BE2C (cell line): ENCODE data around the gene NPTXR.

Experiments
- DNase-seq: peaks from one replicate; pipeline ENCODE4 v3.0.0-alpha.2; 2020
- H3K27me3 ChIP-seq: fragments of 250-450 bp; sonication (Bioruptor Pico); 2 replicates; pipeline ENCODE4 v1.5.1; 2020; ENCODE audit warnings: mild to moderate bottlenecking
- H3K36me3 ChIP-seq: fragments of 250-450 bp; sonication (Bioruptor Pico); 2 replicates; pipeline ENCODE4 v1.5.1; 2020; ENCODE audit warnings: mild to moderate bottlenecking
- H3K4me1 ChIP-seq: fragments of 250-450 bp; sonication (Bioruptor Pico); 2 replicates; pipeline ENCODE4 v1.5.1; 2020
- H3K4me3 ChIP-seq: 2 replicates; pipeline ENCODE4 v1.5.1; 2011; ENCODE audit warnings: low read depth, low read length
- H3K9me3 ChIP-seq: fragments of 250-450 bp; sonication (Bioruptor Pico); 2 replicates; pipeline ENCODE4 v1.5.1; 2020
- CTCF ChIP-seq: IDR thresholded peaks from 2 replicates; pipeline ENCODE4 v1.5.1; 2012; ENCODE audit warnings: mild to moderate bottlenecking, low read depth, low read length

NPTXR gene

GRCh38 chr22:38828616-38829205 lies 15.1 kb downstream of the NPTXR start:
- H3K4me1 ChIP-seq = no peaks in the 10 kb centered on the region
- H3K36me3 ChIP-seq = no peaks in the 10 kb centered on the region
- TF ChIP-seq CTCF = no peak
- no peaks in the 10 kb centered on the region for H3K27me3 ChIP-seq
- no peak for DNase-seq
- H3K4me3 ChIP-seq = no peak overlapping the region
- no peaks in the 10 kb centered on the region for H3K9me3 ChIP-seq

GRCh38 chr22:38828191-38828590 lies 15.6 kb downstream of the NPTXR start:
- Histone ChIP-seq H3K4me1 (no peaks in the 10 kb centered on the region), H3K36me3 (no peaks in the 10 kb centered on the region), H3K9me3 (no peaks in the 10 kb centered on the region), H3K4me3 (no peak overlapping the region), H3K27me3 (no peaks in the 10 kb centered on the region)
- no peak for DNase-seq
- no peak for TF ChIP-seq CTCF

GRCh38 chr22:38827510-38827909 lies 16.3 kb downstream of the NPTXR start:
- DNase-seq = no peak
- Histone ChIP-seq H3K36me3 (no peaks in the 10 kb centered on the region), H3K27me3 (no peaks in the 10 kb centered on the region), H3K9me3 (no peaks in the 10 kb centered on the region), H3K4me1 (no peaks in the 10 kb centered on the region), H3K4me3 (no peak overlapping the region)
- TF ChIP-seq CTCF = no peak

GRCh38 chr22:38826801-38827200 lies 17.0 kb downstream of the NPTXR start:
- DNase-seq = no peak
- Histone ChIP-seq H3K9me3 (no peaks in the 10 kb centered on the region), H3K27me3 (no peaks in the 10 kb centered on the region), H3K4me3 (no peak overlapping the region), H3K4me1 (no peaks in the 10 kb centered on the region), H3K36me3 (no peaks in the 10 kb centered on the region)
- TF ChIP-seq CTCF = no peak

GRCh38 chr22:38826386-38826785 lies 17.4 kb downstream of the NPTXR start:
- H3K36me3 ChIP-seq = no peaks in the 10 kb centered on the region
- no peaks in the 10 kb centered on the region for H3K4me1 ChIP-seq
- no peaks in the 10 kb centered on the region for H3K27me3 ChIP-seq
- no peak for DNase-seq
- H3K9me3 ChIP-seq = no peaks in the 10 kb centered on the region
- TF ChIP-seq CTCF = no peak
- H3K4me3 ChIP-seq = no peak overlapping the region

GRCh38 chr22:38824585-38824984 lies 19.2 kb downstream of the NPTXR start:
- no peak for DNase-seq

More at GRCh38 chr22:38824585-38824984, 19.2 kb downstream of the NPTXR start:
- TF ChIP-seq CTCF = no peak
- H3K4me1 ChIP-seq = no peaks in the 10 kb centered on the region
- H3K27me3 ChIP-seq = no peaks in the 10 kb centered on the region
- H3K9me3 ChIP-seq = no peaks in the 10 kb centered on the region
- H3K36me3 ChIP-seq = no peaks in the 10 kb centered on the region
- no peak overlapping the region for H3K4me3 ChIP-seq
